A673 (cell line): ENCODE results near the gene SYNRG. TPM values are rescaled to one million over a fixed set of nuclear protein-coding genes. Genes with fewer than 3 reads are reported as not detected.
A peak's percentile ranks its signal among the peaks of the same experiment; 100 is the strongest.

Experiments used
- BruUV-seq: library from RNA; stranded (reverse); fragments of 400-500 nt; replicated peaks from 2 replicates; lab custom pipeline; 2021; lab: Mats Ljungman, UMichigan
- CTCF ChIA-PET: fragments of 300-600 bp; sonication (Branson Sonifier 250); formaldehyde crosslinking; loops from one replicate; lab custom pipeline; 2022; ENCODE audit warnings: antibody characterized with exemption; lab: Charles Lee
- POLR2A ChIA-PET: fragments of 300-600 bp; sonication (Branson Sonifier 250); formaldehyde crosslinking; loops from one replicate; lab custom pipeline; 2022; ENCODE audit warnings: antibody characterized with exemption; ENCODE audit not compliant: low non-redundant PET; lab: Charles Lee
- DNase-seq: peaks from one replicate; pipeline ENCODE4 v3.0.0-alpha.2; 2015; ENCODE audit warnings: low spot score
- H3K27ac ChIP-seq: fragments of 200-600 bp; sonication (generic); 2 replicates; pipeline ENCODE4 v1.5.1; 2016; ENCODE audit warnings: mixed run types, low read depth, mild to moderate bottlenecking, mixed read lengths, antibody characterized with exemption, low read length; ENCODE audit not compliant: poor library complexity, severe bottlenecking
- H3K27me3 ChIP-seq: fragments of 200-600 bp; sonication (generic); replicated peaks from 2 replicates; pipeline ENCODE4 v1.6.1; 2017; ENCODE audit warnings: mixed run types, low read depth, mild to moderate bottlenecking, mixed read lengths, antibody characterized with exemption, low read length; ENCODE audit not compliant: insufficient read depth, poor library complexity
- H3K36me3 ChIP-seq: fragments of 200-600 bp; sonication (generic); 2 replicates; pipeline ENCODE4 v1.6.1; 2016; ENCODE audit warnings: mixed run types, mild to moderate bottlenecking, mixed read lengths, antibody characterized with exemption, low read length; ENCODE audit not compliant: insufficient read depth, poor library complexity, severe bottlenecking
- H3K4me1 ChIP-seq: fragments of 200-600 bp; sonication (generic); 2 replicates; pipeline ENCODE4 v1.6.1; 2017; ENCODE audit warnings: mixed run types, mild to moderate bottlenecking, mixed read lengths, antibody characterized with exemption, low read length; ENCODE audit not compliant: insufficient read depth, poor library complexity, severe bottlenecking
- H3K4me3 ChIP-seq: fragments of 200-600 bp; sonication (generic); 2 replicates; pipeline ENCODE4 v1.5.1; 2016; ENCODE audit warnings: low read depth, mixed run types, mild to moderate bottlenecking, mixed read lengths, low read length; ENCODE audit not compliant: poor library complexity, severe bottlenecking
- H3K9me3 ChIP-seq: fragments of 200-600 bp; sonication (generic); 2 replicates; pipeline ENCODE4 v1.6.1; 2016; ENCODE audit warnings: mixed run types, low read depth, mild to moderate bottlenecking, mixed read lengths, antibody characterized with exemption, low read length; ENCODE audit not compliant: poor library complexity, severe bottlenecking
- EZH2 ChIP-seq: fragments of 200-600 bp; sonication (generic); IDR thresholded peaks from 2 replicates; pipeline ENCODE4 v1.6.1; 2017; ENCODE audit warnings: borderline replicate concordance, low read depth, mild to moderate bottlenecking, mixed read lengths, antibody characterized with exemption, low read length; ENCODE audit not compliant: poor library complexity, severe bottlenecking
- intact Hi-C: fragments of 100-400 bp; cut with micrococcal nuclease; formaldehyde crosslinking; loops from one replicate; pipeline ENCODE4 v1.10.0; 2022; ENCODE audit not compliant: unreplicated experiment
- total RNA-seq: library from RNA; stranded (reverse); gene quantifications from 2 replicates; pipeline ENCODE4 v1.2.3, GENCODE V29; 2021
- TF ChIP-seq, protein P1 (sequence below): fragments of 300-800, 200-600 bp; sonication (generic); conservative IDR thresholded peaks from 2 replicates; pipeline ENCODE4 v1.5.1; 2017; ENCODE audit warnings: low read depth, mild to moderate bottlenecking, antibody characterized with exemption, low read length, moderate library complexity, mixed read lengths

The SYNRG gene
- total RNA-seq, 1 experiment from 2014 or later = 22.5 TPM

DNA sequence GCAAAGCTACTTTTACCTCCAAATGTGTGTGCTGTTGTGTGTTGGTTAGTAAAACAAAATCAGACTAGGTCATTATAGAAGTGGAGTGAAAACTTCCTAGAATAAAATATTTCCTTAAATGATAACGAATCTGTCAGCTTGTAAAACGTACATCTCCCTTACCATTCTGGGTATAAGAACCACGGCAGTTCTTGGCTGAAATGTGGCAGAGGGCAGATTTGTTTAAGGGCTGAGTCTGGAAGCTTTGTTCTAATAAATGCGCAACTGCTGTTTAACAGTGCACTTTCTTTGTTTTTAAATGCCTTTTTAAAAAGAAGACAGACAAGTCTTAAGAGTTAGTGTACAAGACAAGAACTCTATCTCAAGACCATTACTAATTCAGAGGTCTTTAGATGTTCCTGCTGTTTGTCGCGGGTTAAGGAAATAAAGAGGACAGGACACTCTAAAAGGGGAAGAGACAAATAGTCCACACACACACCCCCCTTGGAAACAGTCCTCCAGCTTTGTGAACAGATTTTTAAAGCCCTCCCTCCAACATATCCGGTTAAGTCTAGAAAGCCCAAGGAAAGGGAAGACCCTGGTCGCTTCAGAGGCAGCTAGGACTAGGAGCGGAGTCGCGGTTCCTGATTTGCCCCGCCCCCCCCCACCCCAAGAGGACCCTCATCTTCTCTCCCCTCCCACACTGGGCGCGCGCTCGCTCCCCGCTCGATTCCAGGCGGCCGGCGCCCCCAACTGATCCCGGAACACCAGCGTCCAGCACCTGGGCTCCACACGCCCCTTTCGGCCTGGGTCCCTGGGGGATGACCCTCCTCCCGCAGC is 658 bp downstream of the SYNRG start:
- ChIA-PET POLR2A (interaction anchor here (0.6 kb wide), 1 partner anchor 900 kb away, joined by 6 read pairs; no protein-coding TSS in a partner anchor), CTCF (no interaction called here)
- peak; percentile 40 for DNase-seq
- no peaks in the 10 kb centered on the region for H3K9me3 ChIP-seq
- no peaks in the 10 kb centered on the region for H3K27me3 ChIP-seq
- TSS peak; percentile 68 for BruUV-seq
- H3K4me1 ChIP-seq = no peaks in the 10 kb centered on the region
- peak overlapping the region; percentile 85 for H3K4me3 ChIP-seq
- H3K27ac ChIP-seq = peak overlapping the region; percentile 90
- TF ChIP-seq EZH2 = no peak
- TF ChIP-seq, protein P1, sequence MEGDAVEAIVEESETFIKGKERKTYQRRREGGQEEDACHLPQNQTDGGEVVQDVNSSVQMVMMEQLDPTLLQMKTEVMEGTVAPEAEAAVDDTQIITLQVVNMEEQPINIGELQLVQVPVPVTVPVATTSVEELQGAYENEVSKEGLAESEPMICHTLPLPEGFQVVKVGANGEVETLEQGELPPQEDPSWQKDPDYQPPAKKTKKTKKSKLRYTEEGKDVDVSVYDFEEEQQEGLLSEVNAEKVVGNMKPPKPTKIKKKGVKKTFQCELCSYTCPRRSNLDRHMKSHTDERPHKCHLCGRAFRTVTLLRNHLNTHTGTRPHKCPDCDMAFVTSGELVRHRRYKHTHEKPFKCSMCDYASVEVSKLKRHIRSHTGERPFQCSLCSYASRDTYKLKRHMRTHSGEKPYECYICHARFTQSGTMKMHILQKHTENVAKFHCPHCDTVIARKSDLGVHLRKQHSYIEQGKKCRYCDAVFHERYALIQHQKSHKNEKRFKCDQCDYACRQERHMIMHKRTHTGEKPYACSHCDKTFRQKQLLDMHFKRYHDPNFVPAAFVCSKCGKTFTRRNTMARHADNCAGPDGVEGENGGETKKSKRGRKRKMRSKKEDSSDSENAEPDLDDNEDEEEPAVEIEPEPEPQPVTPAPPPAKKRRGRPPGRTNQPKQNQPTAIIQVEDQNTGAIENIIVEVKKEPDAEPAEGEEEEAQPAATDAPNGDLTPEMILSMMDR = no peak
- intact Hi-C loops = loop anchor here (10.0 kb wide), 1 partner anchor 254 kb away; no protein-coding TSS in a partner anchor
- H3K36me3 ChIP-seq = no peaks in the 10 kb centered on the region

DNA sequence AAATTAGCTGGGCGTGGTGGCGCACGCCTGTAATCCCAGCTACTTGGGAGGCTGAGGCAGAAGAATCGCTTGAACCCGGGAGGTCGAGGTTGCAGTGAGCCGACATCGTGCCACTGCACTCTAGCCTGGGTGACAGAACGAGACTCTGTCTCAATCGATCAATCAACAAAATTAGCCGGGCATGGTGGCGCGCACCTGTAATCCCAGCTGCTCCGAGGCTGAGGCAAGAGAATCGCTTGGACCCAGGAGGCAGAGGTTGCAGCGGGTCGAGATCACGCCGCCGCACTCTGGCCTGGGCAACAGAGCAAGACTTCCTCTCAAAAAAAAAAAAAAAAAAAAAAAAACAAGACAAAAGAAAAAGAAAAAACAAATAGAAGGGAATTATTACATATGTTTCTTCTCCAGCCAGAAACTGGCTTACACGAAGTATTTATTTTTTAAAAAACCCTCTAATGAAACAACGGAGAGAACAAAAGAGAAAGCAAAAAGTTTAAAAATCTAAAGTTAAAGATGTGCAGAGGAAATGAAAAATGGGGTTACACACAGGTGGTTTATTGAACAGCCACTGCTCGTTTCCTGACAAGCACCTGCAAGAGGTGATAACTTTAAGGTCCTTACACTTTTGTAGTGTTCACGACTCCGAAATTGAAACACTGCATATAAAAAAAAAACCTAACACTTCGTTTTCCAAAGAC is 1.4 kb downstream of the SYNRG start:
- BruUV-seq = no TSS peak
- intact Hi-C loops = loop anchor here (10.0 kb wide), 1 partner anchor 253 kb away; no protein-coding TSS in a partner anchor
- no peaks in the 10 kb centered on the region for H3K27me3 ChIP-seq
- no peak overlapping the region for H3K27ac ChIP-seq
- TF ChIP-seq, protein P1 = no peak
- no peak for TF ChIP-seq EZH2
- H3K36me3 ChIP-seq = no peaks in the 10 kb centered on the region
- H3K9me3 ChIP-seq = no peaks in the 10 kb centered on the region
- peak overlapping the region; percentile 85 for H3K4me3 ChIP-seq
- POLR2A ChIA-PET = no interaction called here
- no peak for DNase-seq
- CTCF ChIA-PET = no interaction called here
- no peaks in the 10 kb centered on the region for H3K4me1 ChIP-seq

DNA sequence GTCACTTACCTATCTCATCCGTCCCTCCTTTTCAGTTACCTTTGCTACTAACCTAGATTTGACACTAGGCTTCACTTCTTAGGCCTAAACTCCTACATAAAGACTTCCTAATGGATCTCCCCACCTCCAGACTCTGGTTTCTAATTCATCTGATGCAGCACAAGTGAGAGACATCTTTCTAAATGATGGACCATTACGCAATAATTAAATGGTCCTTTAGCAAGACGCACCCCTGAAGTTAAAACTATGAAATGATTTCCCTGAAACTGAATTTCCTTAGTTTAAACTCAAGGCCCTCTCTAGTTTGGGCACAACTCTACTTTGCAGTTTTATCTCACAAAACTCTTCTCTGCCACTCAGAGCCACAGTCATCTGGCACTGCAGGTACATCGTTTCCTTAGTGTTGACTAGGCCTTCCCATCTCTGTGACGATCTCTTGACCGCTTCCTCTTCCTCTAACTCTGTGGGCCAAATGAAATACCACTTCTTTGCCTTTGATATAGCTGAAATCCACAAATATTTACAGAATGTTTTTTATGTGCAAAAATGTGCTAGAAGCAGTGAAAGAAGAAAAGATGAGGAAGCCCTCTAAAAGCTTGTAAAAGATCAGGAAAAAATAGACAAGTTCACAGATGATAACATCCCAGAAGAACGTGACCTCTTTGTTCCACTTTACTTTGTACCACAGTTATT is 3.3 kb downstream of the SYNRG start:
- CTCF ChIA-PET = no interaction called here
- BruUV-seq = no TSS peak
- intact Hi-C loops = loop anchor here (10.0 kb wide), 1 partner anchor 251 kb away; no protein-coding TSS in a partner anchor

More for the DNA sequence above, 3.3 kb downstream of the SYNRG start:
- Histone ChIP-seq H3K4me1 (no peaks in the 10 kb centered on the region), H3K27me3 (no peaks in the 10 kb centered on the region), H3K4me3 (no peak overlapping the region), H3K36me3 (no peaks in the 10 kb centered on the region), H3K27ac (no peak overlapping the region), H3K9me3 (no peaks in the 10 kb centered on the region)
- DNase-seq = no peak
- POLR2A ChIA-PET = no interaction called here
- no peak for TF ChIP-seq EZH2
- TF ChIP-seq, protein P1 = no peak
